A549 (cell line): ENCODE data around the gene NSMCE1. TPM values are rescaled to one million over a fixed set of nuclear protein-coding genes. Genes with fewer than 3 reads are reported as not detected.

ENCODE experiments used
- ATAC-seq, 2 experiments: fragments of 200-7000 bp in 1 of 2; fragments of >200 bp in 1 of 2; cut with Nextera tagmentation in 1 of 2; cut with Tn5 transposase in 1 of 2; 3 replicates each; pipeline versions ENCODE4 v1.8.0 to v1.9.1; 2018 to 2020; ENCODE audit warnings: mild to moderate bottlenecking in 1 of 2, moderate library complexity in 1 of 2
- CTCF ChIA-PET: fragments of 300-600 bp; sonication (Branson Sonifier 250); formaldehyde crosslinking; extraction: SDS; loops from one replicate; lab custom pipeline; 2021; ENCODE audit warnings: antibody characterized with exemption, inconsistent platforms; lab: Yijun Ruan, JAX
- POLR2A ChIA-PET: fragments of 350-600 bp; formaldehyde crosslinking; extraction: SDS; loops from one replicate; lab custom pipeline; 2021; ENCODE audit warnings: antibody characterized with exemption, inconsistent platforms; lab: Yijun Ruan, JAX
- DNase-seq, 2 experiments: peaks; one replicate each; pipeline versions ENCODE4 v3.0.0 to v3.0.0-alpha.2; 2011 to 2016; ENCODE audit warnings: low read depth in 1 of 2, low spot score in 1 of 2
- FAIRE-seq: peaks from 2 replicates; lab custom pipeline; 2011; peaks lifted over from hg19 to GRCh38; lab: Jason Lieb, UNC
- H3K27ac ChIP-seq, 2 experiments: fragments of >200 bp; sonication (Bioruptor Twin); formaldehyde crosslinking; 3 replicates each; pipeline ENCODE4 v1.5.1; 2016 to 2017
- H3K4me1 ChIP-seq: fragments of >200 bp; sonication (Bioruptor Twin); formaldehyde crosslinking; 3 replicates; pipeline ENCODE4 v1.6.1; 2016
- H3K4me2 ChIP-seq: fragments of >200 bp; sonication (Bioruptor Twin); formaldehyde crosslinking; 3 replicates; pipeline ENCODE4 v1.6.1; 2016
- H3K4me3 ChIP-seq: fragments of >200 bp; sonication (Bioruptor Twin); formaldehyde crosslinking; 3 replicates; pipeline ENCODE4 v1.5.1; 2016
- H3K9me3 ChIP-seq: fragments of >200 bp; sonication (Bioruptor Twin); formaldehyde crosslinking; 3 replicates; pipeline ENCODE4 v1.6.1; 2016
- ATOH8 ChIP-seq: fragments of 250-450 bp; sonication (Bioruptor Pico); IDR thresholded peaks from 2 replicates; pipeline ENCODE4 v1.5.0; 2020; ENCODE audit warnings: low read depth, mild to moderate bottlenecking, moderate library complexity
- CHD2 ChIP-seq: fragments of 150-350 bp; IDR thresholded peaks from 2 replicates; pipeline ENCODE4 v1.6.1; 2014; ENCODE audit warnings: low read length; ENCODE audit not compliant: partially characterized antibody
- CHD4 ChIP-seq: fragments of 200-600 bp; sonication (generic); IDR thresholded peaks from 2 replicates; pipeline ENCODE4 v1.6.1; 2016; ENCODE audit warnings: antibody characterized with exemption, mild to moderate bottlenecking, borderline replicate concordance
- CTCF ChIP-seq: fragments of >200 bp; sonication (Bioruptor Twin); formaldehyde crosslinking; IDR thresholded peaks from 3 replicates; pipeline ENCODE4 v1.5.1; 2016
- EHF ChIP-seq: fragments of 250-450 bp; sonication (Bioruptor Pico); IDR thresholded peaks from 2 replicates; pipeline ENCODE4 v1.5.0; 2020; ENCODE audit warnings: mild to moderate bottlenecking
- EHMT2 ChIP-seq: fragments of 200-600 bp; sonication (generic); IDR thresholded peaks from 2 replicates; pipeline ENCODE4 v1.6.1; 2016; ENCODE audit warnings: antibody characterized with exemption, low read depth, mild to moderate bottlenecking, moderate library complexity
- FOSB ChIP-seq: fragments of 250-450 bp; sonication (Bioruptor Pico); IDR thresholded peaks from 2 replicates; pipeline ENCODE4 v1.5.0; 2020; ENCODE audit warnings: mild to moderate bottlenecking, moderate library complexity
- FOSL2 ChIP-seq, 2 experiments: fragments of 450-650 bp in 1 of 2; fragments of >200 bp in 1 of 2; sonication (Bioruptor Twin) in 1 of 2; formaldehyde crosslinking; IDR thresholded peaks; 2 replicates each; pipeline versions ENCODE4 v1.5.0 to v1.6.1; 2016 to 2020; ENCODE audit warnings: mild to moderate bottlenecking in 1 of 2, moderate library complexity in 1 of 2
- FOXS1 ChIP-seq: fragments of 250-450 bp; sonication (Bioruptor Pico); IDR thresholded peaks from 2 replicates; pipeline ENCODE4 v1.5.0; 2020; ENCODE audit warnings: mild to moderate bottlenecking, moderate library complexity
- GATA3 ChIP-seq: IDR thresholded peaks from 2 replicates; pipeline ENCODE4 v1.6.1; 2012; ENCODE audit warnings: borderline replicate concordance
- HOXA7 ChIP-seq: fragments of 250-450 bp; sonication (Bioruptor Pico); IDR thresholded peaks from 2 replicates; pipeline ENCODE4 v1.5.0; 2020; ENCODE audit warnings: mild to moderate bottlenecking, moderate library complexity
- HOXB5 ChIP-seq: fragments of 250-450 bp; sonication (Bioruptor Pico); IDR thresholded peaks from 2 replicates; pipeline ENCODE4 v1.5.0; 2020; ENCODE audit warnings: mild to moderate bottlenecking, moderate library complexity
- JUN ChIP-seq, 2 experiments: fragments of >200 bp; sonication (Bioruptor Twin); formaldehyde crosslinking; IDR thresholded peaks; 2 replicates in 1 of 2; 3 replicates in 1 of 2; pipeline ENCODE4 v1.6.1; 2016 to 2017
- JUNB ChIP-seq: fragments of >200 bp; sonication (Bioruptor Twin); formaldehyde crosslinking; IDR thresholded peaks from 2 replicates; pipeline ENCODE4 v1.6.1; 2016
- MYC ChIP-seq: IDR thresholded peaks from 2 replicates; pipeline ENCODE4 v1.6.1; 2012; ENCODE audit warnings: mild to moderate bottlenecking, inconsistent platforms, low read length, improper control_type of control experiment, borderline replicate concordance
- NFE2L2 ChIP-seq: fragments of 150-350 bp; conservative IDR thresholded peaks from 2 replicates; pipeline ENCODE4 v1.6.1; 2014; ENCODE audit warnings: low read length
- PHF8 ChIP-seq: fragments of 200-600 bp; sonication (generic); IDR thresholded peaks from 2 replicates; pipeline ENCODE4 v1.6.1; 2016; ENCODE audit warnings: low read depth, mild to moderate bottlenecking, antibody characterized with exemption, moderate library complexity, borderline replicate concordance
- RFX5 ChIP-seq: fragments of 450-650 bp; IDR thresholded peaks from 2 replicates; pipeline ENCODE4 v1.7.1; 2014; ENCODE audit warnings: antibody characterized with exemption, mild to moderate bottlenecking, moderate library complexity
- RNF2 ChIP-seq: fragments of 200-600 bp; sonication (generic); IDR thresholded peaks from 2 replicates; pipeline ENCODE4 v1.6.1; 2016; ENCODE audit warnings: low read depth, mild to moderate bottlenecking, antibody characterized with exemption, moderate library complexity, borderline replicate concordance
- SREBF2 ChIP-seq: fragments of 450-650 bp; IDR thresholded peaks from 2 replicates; pipeline ENCODE4 v1.6.1; 2014; ENCODE audit warnings: mild to moderate bottlenecking, moderate library complexity
- TFCP2L1 ChIP-seq: fragments of 250-450 bp; sonication (Bioruptor Pico); IDR thresholded peaks from 2 replicates; pipeline ENCODE4 v1.5.0; 2021; ENCODE audit warnings: mild to moderate bottlenecking
- TP53 ChIP-seq: fragments of 250-450 bp; sonication (Bioruptor Pico); IDR thresholded peaks from 2 replicates; pipeline ENCODE4 v1.5.0; 2021; ENCODE audit warnings: mild to moderate bottlenecking, moderate library complexity
- ZC3H11A ChIP-seq: fragments of 450-650 bp; IDR thresholded peaks from 2 replicates; pipeline ENCODE4 v1.6.1; 2014; ENCODE audit warnings: antibody characterized with exemption, mild to moderate bottlenecking
- ZNF302 ChIP-seq: fragments of 250-450 bp; sonication (Bioruptor Pico); IDR thresholded peaks from 2 replicates; pipeline ENCODE4 v1.9.0; 2021; ENCODE audit warnings: inconsistent platforms, mild to moderate bottlenecking, moderate library complexity
- WGBS: methylation state at CpG from one replicate; pipeline ENCODE4 v1.1.6; 2017; ENCODE audit errors: missing lambda C conversion rate; 5-methylcytosine and 5-hydroxymethylcytosine counted together
- polyA plus RNA-seq, 4 experiments: library from polyadenylated mRNA; depleted of rRNA in 3 of 4; stranded (reverse); fragments of >200 nt; fragmentation: RNase III in 1 of 4; extraction: RNeasy Plus Mini Kit Qiagen cat#74134 plus additional on column Dnase treatment in 1 of 4; gene quantifications; 2 replicates in 3 of 4; 3 replicates in 1 of 4; pipeline ENCODE4 v1.2.3, GENCODE V29; 2011 to 2017
- TF ChIP-seq, protein P1 (sequence below): fragments of 200-600 bp; sonication (generic); IDR thresholded peaks from 2 replicates; pipeline ENCODE4 v1.6.1; 2016; ENCODE audit warnings: antibody characterized with exemption, mild to moderate bottlenecking, moderate library complexity
- TF ChIP-seq, protein P2 (sequence below): IDR thresholded peaks from 2 replicates; pipeline ENCODE4 v1.6.1; 2012; ENCODE audit warnings: low read depth, borderline replicate concordance

The NSMCE1 gene
- polyA plus RNA-seq, 2 of the 4 experiments (the other 2 are of a cell fraction): 32.0 to 59.9 TPM

DNA sequence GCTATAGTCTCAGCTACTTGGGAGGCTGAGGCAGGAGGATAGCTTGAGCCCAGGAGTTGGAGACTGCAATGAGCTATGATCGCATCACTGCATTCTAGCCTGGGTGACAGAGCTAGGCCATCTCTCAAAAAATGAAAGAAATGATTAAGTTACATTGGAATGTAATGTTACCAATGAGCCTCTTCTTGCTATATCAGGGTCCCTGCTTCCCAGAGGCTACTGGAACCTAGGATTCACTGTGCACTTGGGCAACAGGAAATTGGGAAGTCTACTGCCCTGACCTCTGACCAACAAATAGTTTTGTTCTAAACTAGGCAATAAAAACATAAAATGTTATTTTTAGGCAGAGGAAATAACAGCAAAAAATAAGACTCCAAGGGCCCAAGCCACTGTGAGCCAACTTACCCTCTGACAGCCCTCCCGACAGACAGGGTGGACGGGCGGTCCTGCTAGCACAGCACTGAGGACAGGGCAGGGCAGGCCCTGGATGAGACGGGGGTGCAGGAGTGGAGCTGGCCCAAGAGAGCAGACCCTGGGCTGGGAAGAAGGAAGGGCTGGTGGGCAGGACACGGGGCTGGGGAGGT is 27.5 kb downstream of the NSMCE1 start:
- 91% methylated on average over 6 of the region's 6 CpGs for WGBS
- H3K27ac ChIP-seq: peak overlapping the region in 1 of 2 experiments; percentile 42; a peak in 1 of 6 replicates
- H3K4me1 ChIP-seq: peaks cover 34% of the 10 kb centered on the region
- ChIA-PET POLR2A (no interaction called here), CTCF (interaction anchor here (1.1 to 16.7 kb wide), 5 partner anchors 12 to 127 kb away, joined by 3 to 291 read pairs (median 4); no protein-coding TSS in a partner anchor)
- H3K4me3 ChIP-seq: no peak overlapping the region
- ATAC-seq: no peak
- no peaks in the 10 kb centered on the region for H3K9me3 ChIP-seq
- FAIRE-seq: no peak
- no peak for DNase-seq
- H3K4me2 ChIP-seq: no peak overlapping the region
- TF ChIP-seq JUN (IDR thresholded peaks at IDR 0.05): no peak
- TF ChIP-seq NFE2L2: no peak
- no peak for TF ChIP-seq CHD4
- no peak for TF ChIP-seq HOXB5 (CRISPR knock-in tag)
- TF ChIP-seq GATA3: no peak
- no peak for TF ChIP-seq HOXA7 (CRISPR knock-in tag)
- no peak for TF ChIP-seq TP53 (CRISPR knock-in tag)
- TF ChIP-seq ATOH8: no peak
- TF ChIP-seq FOSB: no peak
- no peak for TF ChIP-seq JUNB

DNA sequence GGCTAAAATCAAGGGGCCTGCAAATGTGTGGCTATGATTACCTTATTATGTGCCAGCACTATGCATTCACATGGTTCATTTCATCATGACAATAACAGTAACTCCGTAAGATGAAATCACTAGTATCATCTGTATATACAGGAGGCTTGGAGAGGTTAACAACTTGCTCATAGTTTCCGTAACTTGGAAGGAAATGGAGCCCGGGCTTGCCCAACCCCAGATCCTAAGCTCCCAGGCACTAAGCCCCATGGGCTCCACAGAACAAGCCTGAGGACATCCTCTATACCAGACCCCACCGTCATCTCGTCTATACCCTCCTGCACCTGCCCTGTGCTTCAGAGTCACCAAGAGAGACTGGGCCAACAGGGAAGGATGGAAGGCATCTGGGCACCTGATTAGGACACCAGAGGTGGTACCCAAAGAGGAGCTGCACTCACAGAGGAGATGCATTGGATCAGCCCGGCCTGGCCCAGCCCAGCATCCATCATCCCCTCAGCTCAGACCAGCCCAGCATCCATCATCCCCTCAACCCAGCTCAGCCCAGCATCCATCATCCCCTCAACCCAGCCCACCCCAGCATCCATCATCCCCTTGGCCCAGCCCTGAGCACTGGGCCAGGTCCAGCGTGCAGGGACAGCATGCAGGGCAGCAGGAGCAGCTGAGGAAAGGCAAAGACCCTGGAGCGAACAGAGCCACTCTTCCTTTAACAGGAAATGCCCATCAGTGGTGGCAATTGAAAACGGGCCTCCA is 28.5 kb downstream of the NSMCE1 start:
- no peaks in the 10 kb centered on the region for H3K9me3 ChIP-seq
- 93% methylated on average over 8 of the region's 9 CpGs for WGBS
- FAIRE-seq: no peak
- CTCF ChIA-PET: interaction anchor here (0.6 to 16.7 kb wide), 8 partner anchors 11 to 128 kb away, joined by 3 to 291 read pairs (median 4); no protein-coding TSS in a partner anchor
- peaks cover 31% of the 10 kb centered on the region for H3K4me1 ChIP-seq
- TF ChIP-seq EHMT2 (no peak), FOXS1 (CRISPR knock-in tag) (no peak), RFX5 (no peak), ZC3H11A (no peak), SREBF2 (no peak), MYC (no peak), PHF8 (no peak), EHF (CRISPR knock-in tag) (no peak), FOSL2 (IDR thresholded peaks at IDR 0.05) (no peak), FOSL2 (CRISPR knock-in tag; IDR thresholded peaks at IDR 0.05) (no peak), CHD2 (no peak), RNF2 (no peak), TFCP2L1 (CRISPR knock-in tag) (no peak), ZNF302 (no peak), CTCF (no peak)
- TF ChIP-seq, protein P1, sequence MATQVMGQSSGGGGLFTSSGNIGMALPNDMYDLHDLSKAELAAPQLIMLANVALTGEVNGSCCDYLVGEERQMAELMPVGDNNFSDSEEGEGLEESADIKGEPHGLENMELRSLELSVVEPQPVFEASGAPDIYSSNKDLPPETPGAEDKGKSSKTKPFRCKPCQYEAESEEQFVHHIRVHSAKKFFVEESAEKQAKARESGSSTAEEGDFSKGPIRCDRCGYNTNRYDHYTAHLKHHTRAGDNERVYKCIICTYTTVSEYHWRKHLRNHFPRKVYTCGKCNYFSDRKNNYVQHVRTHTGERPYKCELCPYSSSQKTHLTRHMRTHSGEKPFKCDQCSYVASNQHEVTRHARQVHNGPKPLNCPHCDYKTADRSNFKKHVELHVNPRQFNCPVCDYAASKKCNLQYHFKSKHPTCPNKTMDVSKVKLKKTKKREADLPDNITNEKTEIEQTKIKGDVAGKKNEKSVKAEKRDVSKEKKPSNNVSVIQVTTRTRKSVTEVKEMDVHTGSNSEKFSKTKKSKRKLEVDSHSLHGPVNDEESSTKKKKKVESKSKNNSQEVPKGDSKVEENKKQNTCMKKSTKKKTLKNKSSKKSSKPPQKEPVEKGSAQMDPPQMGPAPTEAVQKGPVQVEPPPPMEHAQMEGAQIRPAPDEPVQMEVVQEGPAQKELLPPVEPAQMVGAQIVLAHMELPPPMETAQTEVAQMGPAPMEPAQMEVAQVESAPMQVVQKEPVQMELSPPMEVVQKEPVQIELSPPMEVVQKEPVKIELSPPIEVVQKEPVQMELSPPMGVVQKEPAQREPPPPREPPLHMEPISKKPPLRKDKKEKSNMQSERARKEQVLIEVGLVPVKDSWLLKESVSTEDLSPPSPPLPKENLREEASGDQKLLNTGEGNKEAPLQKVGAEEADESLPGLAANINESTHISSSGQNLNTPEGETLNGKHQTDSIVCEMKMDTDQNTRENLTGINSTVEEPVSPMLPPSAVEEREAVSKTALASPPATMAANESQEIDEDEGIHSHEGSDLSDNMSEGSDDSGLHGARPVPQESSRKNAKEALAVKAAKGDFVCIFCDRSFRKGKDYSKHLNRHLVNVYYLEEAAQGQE: no peak
- TF ChIP-seq, protein P2, sequence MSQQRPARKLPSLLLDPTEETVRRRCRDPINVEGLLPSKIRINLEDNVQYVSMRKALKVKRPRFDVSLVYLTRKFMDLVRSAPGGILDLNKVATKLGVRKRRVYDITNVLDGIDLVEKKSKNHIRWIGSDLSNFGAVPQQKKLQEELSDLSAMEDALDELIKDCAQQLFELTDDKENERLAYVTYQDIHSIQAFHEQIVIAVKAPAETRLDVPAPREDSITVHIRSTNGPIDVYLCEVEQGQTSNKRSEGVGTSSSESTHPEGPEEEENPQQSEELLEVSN: no peak
- TF ChIP-seq, all 56 proteins: peak for 0
- DNase-seq (no peak), ATAC-seq (no peak)
- Histone ChIP-seq H3K4me3 (no peak overlapping the region), H3K27ac (no peak overlapping the region), H3K4me2 (no peak overlapping the region)
- POLR2A ChIA-PET: no interaction called here
